Testis (tissue), 2 donors: Measurements from ENCODE around the gene LCT.

ENCODE experiments used
- POLR2A ChIP-seq: fragments of 450-650 bp; IDR thresholded peaks from one replicate; pipeline ENCODE4 v1.6.1; 2017; ENCODE audit warnings: antibody characterized with exemption, mild to moderate bottlenecking, moderate library complexity
- TF ChIP-seq, protein P1 (sequence below), 3 experiments: fragments of 450-650 bp in 2 of 3; fragments of 200-600 bp in 1 of 3; sonication (generic) in 1 of 3; IDR thresholded peaks; one replicate each; pipeline ENCODE4 v1.5.1; 2016 to 2019; ENCODE audit warnings: antibody characterized with exemption in 3 of 3, mild to moderate bottlenecking in 2 of 3, moderate library complexity in 1 of 3

DNA sequence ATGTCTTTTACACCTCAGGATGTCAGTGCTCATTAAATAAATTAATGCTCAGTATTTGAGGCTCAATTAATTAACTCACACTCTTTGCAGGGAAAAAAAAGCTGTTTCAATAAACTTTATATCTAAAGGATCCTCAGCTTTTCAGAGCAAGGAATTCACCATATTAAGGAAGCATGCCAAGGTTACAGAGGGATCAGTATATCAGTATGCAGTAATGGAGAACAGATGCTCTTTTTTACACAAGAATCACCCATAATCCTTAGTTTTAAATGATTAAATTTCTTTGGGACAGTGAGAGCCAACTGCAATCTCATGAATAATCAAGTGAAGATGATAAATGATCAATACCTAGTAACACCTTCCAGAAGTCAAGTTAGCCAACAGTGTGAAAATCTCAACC, 14.9 kb upstream of the LCT start:
- TF ChIP-seq, protein P1, sequence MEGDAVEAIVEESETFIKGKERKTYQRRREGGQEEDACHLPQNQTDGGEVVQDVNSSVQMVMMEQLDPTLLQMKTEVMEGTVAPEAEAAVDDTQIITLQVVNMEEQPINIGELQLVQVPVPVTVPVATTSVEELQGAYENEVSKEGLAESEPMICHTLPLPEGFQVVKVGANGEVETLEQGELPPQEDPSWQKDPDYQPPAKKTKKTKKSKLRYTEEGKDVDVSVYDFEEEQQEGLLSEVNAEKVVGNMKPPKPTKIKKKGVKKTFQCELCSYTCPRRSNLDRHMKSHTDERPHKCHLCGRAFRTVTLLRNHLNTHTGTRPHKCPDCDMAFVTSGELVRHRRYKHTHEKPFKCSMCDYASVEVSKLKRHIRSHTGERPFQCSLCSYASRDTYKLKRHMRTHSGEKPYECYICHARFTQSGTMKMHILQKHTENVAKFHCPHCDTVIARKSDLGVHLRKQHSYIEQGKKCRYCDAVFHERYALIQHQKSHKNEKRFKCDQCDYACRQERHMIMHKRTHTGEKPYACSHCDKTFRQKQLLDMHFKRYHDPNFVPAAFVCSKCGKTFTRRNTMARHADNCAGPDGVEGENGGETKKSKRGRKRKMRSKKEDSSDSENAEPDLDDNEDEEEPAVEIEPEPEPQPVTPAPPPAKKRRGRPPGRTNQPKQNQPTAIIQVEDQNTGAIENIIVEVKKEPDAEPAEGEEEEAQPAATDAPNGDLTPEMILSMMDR (IDR thresholded peaks at IDR 0.05): no peak
- no peak for TF ChIP-seq POLR2A
